ENCODE data around the gene TRABD2A. TPM values are rescaled to one million over a fixed set of nuclear protein-coding genes. Genes with fewer than 3 reads are reported as not detected.

The TRABD2A gene
- total and polyA plus RNA-seq, 2 experiments from 2014 or later = 3.4 to 5.0 TPM

DNA sequence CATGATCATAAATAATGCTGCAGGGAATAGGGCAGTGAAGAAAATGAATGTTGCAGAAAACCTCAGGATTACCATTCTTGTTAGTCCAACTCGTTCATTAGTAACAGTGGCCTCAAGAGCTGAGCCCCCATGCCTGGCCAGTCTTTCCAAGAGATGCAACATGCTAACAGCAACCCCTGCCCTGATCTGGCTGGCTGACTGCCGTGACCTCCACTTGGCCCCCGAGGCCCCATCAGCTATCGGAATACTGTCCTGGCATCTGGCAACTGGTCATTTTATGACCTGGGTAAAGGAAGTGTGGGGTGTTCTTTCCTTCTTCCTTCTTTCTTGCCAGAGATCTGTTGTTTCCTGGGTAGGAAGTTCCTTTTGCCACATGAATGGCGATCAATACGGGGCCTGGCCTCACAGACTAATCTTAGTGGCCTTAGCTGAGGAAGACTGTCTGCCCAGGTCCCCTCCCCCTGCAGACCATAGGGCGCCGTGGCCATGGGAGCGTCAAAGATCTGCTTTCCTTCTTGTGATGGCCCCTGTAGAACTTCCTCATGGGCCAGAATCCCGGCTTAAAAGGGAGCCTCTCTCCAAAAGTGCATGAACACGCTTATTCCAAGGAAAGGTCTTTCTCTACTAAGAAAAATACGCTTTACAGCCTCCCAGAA is 10.6 kb upstream of the TRABD2A start:
- H4K20me1 ChIP-seq (ENCODE audit: insufficient read depth) = no peaks in the 10 kb centered on the region
- TF ChIP-seq EZH2 (IDR thresholded peaks at IDR 0.05; ENCODE audit: insufficient read depth, poor library complexity, severe bottlenecking) = no peak
- no peak for TF ChIP-seq EZH2phosphoT487 (IDR thresholded peaks at IDR 0.05; ENCODE audit: insufficient read depth, low read depth)
- no peaks in the 10 kb centered on the region for H3K27me3 ChIP-seq (replicated peaks; ENCODE audit: insufficient read depth)
- no peak overlapping the region for H3K4me3 ChIP-seq
- H3K4me1 ChIP-seq (ENCODE audit: insufficient read depth) = peaks cover 31% of the 10 kb centered on the region
- WGBS, 2 experiments (ENCODE audit: low coverage in 1 of 2, low lambda C conversion rate in 2 of 2, missing lambda C conversion rate in 2 of 2) = 87 to 89% methylated on average over 12 of the region's 12 CpGs
- in situ Hi-C loops (cut with MboI) = no loop called here
- no peak overlapping the region for H3K4me2 ChIP-seq (ENCODE audit: unreplicated experiment)
- peaks cover 43% of the 10 kb centered on the region for H3F3A ChIP-seq (ENCODE audit: insufficient read depth)
- H3K79me2 ChIP-seq (ENCODE audit: insufficient read depth) = no peaks in the 10 kb centered on the region
- 0 out of 2 replicates have a peak overlapping the region, but pooled peaks have one; percentile 11 for H2AFZ ChIP-seq
- no peak overlapping the region for H3K9ac ChIP-seq
- no peaks in the 10 kb centered on the region for H3K9me3 ChIP-seq (ENCODE audit: low read depth)
- DNase-seq = no peak
- no peaks in the 10 kb centered on the region for H3K9me2 ChIP-seq (ENCODE audit: insufficient read depth)
- H3K36me3 ChIP-seq (ENCODE audit: low read depth) = no peaks in the 10 kb centered on the region
- no peak overlapping the region for H3K27ac ChIP-seq

DNA sequence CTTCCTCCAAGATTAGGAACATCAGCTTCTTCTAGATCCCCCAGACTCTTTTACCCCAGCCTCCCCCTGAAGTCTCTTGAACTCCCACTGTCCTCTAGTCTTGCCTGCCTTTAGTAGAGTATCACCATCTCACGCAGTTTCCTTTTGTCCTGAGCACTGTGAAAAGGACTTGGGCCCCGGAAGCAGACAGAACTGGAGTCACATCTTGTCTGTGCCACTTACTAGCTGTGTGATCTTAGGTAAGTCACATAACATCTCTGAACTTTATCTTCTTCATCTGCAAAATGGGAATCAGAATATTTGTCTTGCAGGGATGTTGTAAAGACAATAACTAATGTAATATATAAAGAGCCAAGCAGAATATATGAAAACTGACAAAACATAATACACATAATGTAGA is 8.4 kb upstream of the TRABD2A start:
- in situ Hi-C loops (cut with MboI) = no loop called here
- H3K79me2 ChIP-seq (ENCODE audit: insufficient read depth) = no peaks in the 10 kb centered on the region
- peak overlapping the region; percentile 64 for H3K4me3 ChIP-seq
- H4K20me1 ChIP-seq (ENCODE audit: insufficient read depth) = no peaks in the 10 kb centered on the region
- WGBS, 2 experiments (ENCODE audit: low coverage in 1 of 2, low lambda C conversion rate in 2 of 2, missing lambda C conversion rate in 2 of 2) = 96 to 100% methylated on average over 2 of the region's 2 CpGs
- peak overlapping the region; percentile 93 for H3K27ac ChIP-seq
- peak overlapping the region; percentile 66 for H3K4me2 ChIP-seq (ENCODE audit: unreplicated experiment)
- TF ChIP-seq EZH2 (IDR thresholded peaks at IDR 0.05; ENCODE audit: insufficient read depth, poor library complexity, severe bottlenecking) (no peak), EZH2phosphoT487 (IDR thresholded peaks at IDR 0.05; ENCODE audit: insufficient read depth, low read depth) (no peak)
- H3K9me2 ChIP-seq (ENCODE audit: insufficient read depth) = no peaks in the 10 kb centered on the region
- H2AFZ ChIP-seq = peak overlapping the region; percentile 86
- peaks cover 25% of the 10 kb centered on the region for H3F3A ChIP-seq (ENCODE audit: insufficient read depth)
- H3K27me3 ChIP-seq (replicated peaks; ENCODE audit: insufficient read depth) = no peaks in the 10 kb centered on the region
- H3K36me3 ChIP-seq (ENCODE audit: low read depth) = no peaks in the 10 kb centered on the region
- no peaks in the 10 kb centered on the region for H3K9me3 ChIP-seq (ENCODE audit: low read depth)
- DNase-seq = no peak
- peaks cover 16% of the 10 kb centered on the region for H3K4me1 ChIP-seq (ENCODE audit: insufficient read depth)
- H3K9ac ChIP-seq = peak overlapping the region; percentile 80

DNA sequence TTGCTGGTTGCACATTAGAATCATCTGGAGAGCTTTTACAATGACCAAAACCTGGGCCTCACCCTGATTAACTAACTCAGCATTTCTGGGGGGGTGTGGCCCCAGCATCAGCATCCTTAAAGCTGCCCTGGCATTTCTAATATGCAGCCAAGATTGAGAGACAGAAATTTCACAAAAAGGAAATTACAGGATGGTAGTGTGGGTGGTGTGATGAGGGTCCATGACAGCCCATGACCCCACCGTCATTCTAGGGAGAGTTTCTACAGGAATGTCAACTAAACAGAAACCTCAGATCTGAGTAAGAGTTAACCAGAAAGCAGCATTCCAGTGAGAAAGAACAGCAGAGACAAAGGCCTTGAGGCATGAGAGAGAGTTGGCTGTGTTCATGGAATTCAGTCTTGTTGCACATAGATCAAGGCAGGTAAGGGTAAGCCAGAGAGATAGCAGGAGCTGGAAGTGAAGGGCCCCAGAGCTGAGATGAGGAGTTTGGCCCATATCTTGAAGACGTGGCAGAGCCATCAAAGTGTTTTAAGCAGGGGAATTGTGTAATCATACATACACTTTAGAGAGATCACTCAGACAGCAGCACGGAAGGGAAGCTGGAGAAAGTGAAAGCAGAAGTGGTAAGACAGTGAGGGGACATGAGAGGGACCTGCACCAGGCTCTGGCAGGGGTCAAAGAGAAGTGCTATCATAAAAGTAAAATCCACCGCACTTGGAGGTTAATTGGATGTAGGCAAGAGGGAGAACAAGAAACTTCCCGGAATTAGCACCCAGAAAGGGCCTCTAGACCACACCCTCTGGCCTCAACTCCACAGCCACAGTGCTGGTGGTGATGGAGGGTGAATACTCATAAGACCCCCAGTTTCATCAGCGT is 7.8 kb upstream of the TRABD2A start:
- in situ Hi-C loops (cut with MboI) = no loop called here

DNA sequence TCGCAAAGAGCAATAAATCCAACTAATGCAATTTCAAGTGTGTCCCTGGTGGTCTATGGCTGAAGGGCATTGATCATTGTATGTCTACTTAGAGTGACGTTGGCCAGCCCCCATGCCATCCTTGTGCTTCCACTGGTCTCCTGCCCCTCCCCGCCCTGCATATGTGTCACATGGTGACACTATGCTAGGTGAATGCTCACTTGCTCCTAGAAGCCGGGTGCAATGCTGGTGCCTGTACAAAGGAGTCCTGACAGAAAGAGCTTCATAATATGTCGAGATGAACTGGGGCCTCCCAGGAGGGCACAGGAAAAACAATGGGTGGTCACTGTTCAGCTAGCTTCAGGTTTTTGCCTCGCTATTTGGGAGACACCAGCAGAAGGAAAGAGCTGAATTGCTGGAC is 5.9 kb upstream of the TRABD2A start:
- 92 to 94% methylated on average over 6 of the region's 6 CpGs for WGBS, 2 experiments (ENCODE audit: low coverage in 1 of 2, low lambda C conversion rate in 2 of 2, missing lambda C conversion rate in 2 of 2)
- peaks cover 31% of the 10 kb centered on the region for H3F3A ChIP-seq (ENCODE audit: insufficient read depth)
- H3K4me3 ChIP-seq = no peak overlapping the region
- H3K27me3 ChIP-seq (replicated peaks; ENCODE audit: insufficient read depth) = no peaks in the 10 kb centered on the region
- TF ChIP-seq EZH2phosphoT487 (IDR thresholded peaks at IDR 0.05; ENCODE audit: insufficient read depth, low read depth) (no peak), EZH2 (IDR thresholded peaks at IDR 0.05; ENCODE audit: insufficient read depth, poor library complexity, severe bottlenecking) (no peak)
- H3K79me2 ChIP-seq (ENCODE audit: insufficient read depth) = no peaks in the 10 kb centered on the region
- peaks cover 20% of the 10 kb centered on the region for H3K4me1 ChIP-seq (ENCODE audit: insufficient read depth)
- H3K4me2 ChIP-seq (ENCODE audit: unreplicated experiment) = no peak overlapping the region
- DNase-seq = no peak
- H3K27ac ChIP-seq = no peak overlapping the region
- H3K9ac ChIP-seq = no peak overlapping the region
- H4K20me1 ChIP-seq (ENCODE audit: insufficient read depth) = no peaks in the 10 kb centered on the region
- no peaks in the 10 kb centered on the region for H3K36me3 ChIP-seq (ENCODE audit: low read depth)
- in situ Hi-C loops (cut with MboI) = no loop called here
- H3K9me3 ChIP-seq (ENCODE audit: low read depth) = no peaks in the 10 kb centered on the region
- H2AFZ ChIP-seq = no peak overlapping the region
- no peaks in the 10 kb centered on the region for H3K9me2 ChIP-seq (ENCODE audit: insufficient read depth)

More for the DNA sequence above, 7.8 kb upstream of the TRABD2A start:
- Histone ChIP-seq H3K36me3 (ENCODE audit: low read depth) (no peaks in the 10 kb centered on the region), H3K4me2 (ENCODE audit: unreplicated experiment) (peak overlapping the region; percentile 66), H3K9me2 (ENCODE audit: insufficient read depth) (no peaks in the 10 kb centered on the region), H3K9ac (peak overlapping the region; percentile 80), H3K4me1 (ENCODE audit: insufficient read depth) (peaks cover 16% of the 10 kb centered on the region), H4K20me1 (ENCODE audit: insufficient read depth) (no peaks in the 10 kb centered on the region), H3K27ac (peak overlapping the region; percentile 93), H3K9me3 (ENCODE audit: low read depth) (no peaks in the 10 kb centered on the region), H3K79me2 (ENCODE audit: insufficient read depth) (no peaks in the 10 kb centered on the region), H3K4me3 (peak overlapping the region; percentile 64), H3F3A (ENCODE audit: insufficient read depth) (peaks cover 20% of the 10 kb centered on the region), H3K27me3 (replicated peaks; ENCODE audit: insufficient read depth) (no peaks in the 10 kb centered on the region), H2AFZ (peak overlapping the region; percentile 86)
- 24 to 26% methylated on average over 6 of the region's 6 CpGs for WGBS, 2 experiments (ENCODE audit: low coverage in 1 of 2, low lambda C conversion rate in 2 of 2, missing lambda C conversion rate in 2 of 2)
- peak; percentile 82 for DNase-seq
- TF ChIP-seq EZH2phosphoT487 (IDR thresholded peaks at IDR 0.05; ENCODE audit: insufficient read depth, low read depth) (no peak), EZH2 (IDR thresholded peaks at IDR 0.05; ENCODE audit: insufficient read depth, poor library complexity, severe bottlenecking) (no peak)

Data from GM23248 (cell line).